ENCODE data around the gene RBM6.

The RBM6 gene

GRCh38 chr3:49952924-49953323 lies 13.0 kb downstream of the RBM6 start:
- H3K4me3 ChIP-seq (replicated peaks; ENCODE audit: low read depth, low read length), result no peak overlapping the region
- TF ChIP-seq CTCF (IDR thresholded peaks at IDR 0.05; ENCODE audit: low read depth, low read length, missing control alignments), result no peak
- no peak for DNase-seq (ENCODE audit: extremely low read depth, low read depth)

GRCh38 chr3:49955636-49956035 lies 15.7 kb downstream of the RBM6 start:
- no peak for TF ChIP-seq CTCF (IDR thresholded peaks at IDR 0.05; ENCODE audit: low read depth, low read length, missing control alignments)
- no peak overlapping the region for H3K4me3 ChIP-seq (replicated peaks; ENCODE audit: low read depth, low read length)
- DNase-seq (ENCODE audit: extremely low read depth, low read depth), result no peak

- no peak for DNase-seq (ENCODE audit: extremely low read depth, low read depth)
- H3K4me3 ChIP-seq (replicated peaks; ENCODE audit: low read depth, low read length), result no peak overlapping the region
- TF ChIP-seq CTCF (IDR thresholded peaks at IDR 0.05; ENCODE audit: low read depth, low read length, missing control alignments), result no peak
Measured at GRCh38 chr3:49966233-49966942, 26.4 kb downstream of the RBM6 start.

GRCh38 chr3:49967291-49967690 lies 27.3 kb downstream of the RBM6 start:
- TF ChIP-seq CTCF (IDR thresholded peaks at IDR 0.05; ENCODE audit: low read depth, low read length, missing control alignments), result no peak

GRCh38 chr3:49968346-49968745 lies 28.4 kb downstream of the RBM6 start:
- DNase-seq (ENCODE audit: extremely low read depth, low read depth), result no peak
- no peak for TF ChIP-seq CTCF (IDR thresholded peaks at IDR 0.05; ENCODE audit: low read depth, low read length, missing control alignments)
- no peak overlapping the region for H3K4me3 ChIP-seq (replicated peaks; ENCODE audit: low read depth, low read length)

More at GRCh38 chr3:49967291-49967690, 27.3 kb downstream of the RBM6 start:
- no peak overlapping the region for H3K4me3 ChIP-seq (replicated peaks; ENCODE audit: low read depth, low read length)
- no peak for DNase-seq (ENCODE audit: extremely low read depth, low read depth)

GRCh38 chr3:49972656-49973055 lies 32.7 kb downstream of the RBM6 start:
- no peak overlapping the region for H3K4me3 ChIP-seq (replicated peaks; ENCODE audit: low read depth, low read length)
- no peak for TF ChIP-seq CTCF (IDR thresholded peaks at IDR 0.05; ENCODE audit: low read depth, low read length, missing control alignments)
- DNase-seq (ENCODE audit: extremely low read depth, low read depth), result no peak

- no peak for DNase-seq (ENCODE audit: extremely low read depth, low read depth)
- TF ChIP-seq CTCF (IDR thresholded peaks at IDR 0.05; ENCODE audit: low read depth, low read length, missing control alignments), result no peak
- no peak overlapping the region for H3K4me3 ChIP-seq (replicated peaks; ENCODE audit: low read depth, low read length)
Measured at GRCh38 chr3:49976942-49977341, 37.0 kb downstream of the RBM6 start.

Data from HFF-Myc (cell line).